Kidney (tissue), 14 donors: ENCODE data around the gene SURF6. TPM values are rescaled to one million over a fixed set of nuclear protein-coding genes. Genes with fewer than 3 reads are reported as not detected.

Experiments used
- DNase-seq, 5 donors: peaks; one replicate each; pipeline ENCODE4 v3.0.0-alpha.2; 2013 to 2020
- FAIRE-seq: peaks from 2 replicates; lab custom pipeline; 2012; peaks lifted over from hg19 to GRCh38; lab: Jason Lieb, UNC
- H3K27ac ChIP-seq, 2 donors: one replicate each; pipeline ENCODE4 v1.7.0; 2013; ENCODE audit warnings: low read depth in 2 of 2, low read length in 2 of 2, inconsistent platforms in 1 of 2
- H3K27me3 ChIP-seq: one replicate; pipeline ENCODE4 v1.7.1; 2013; ENCODE audit warnings: low read length, inconsistent platforms; ENCODE audit not compliant: control insufficient read depth, insufficient read depth
- H3K36me3 ChIP-seq, 3 donors: one replicate each; pipeline versions ENCODE4 v1.7.0 to v1.7.1; 2013; ENCODE audit warnings: low read length in 3 of 3, control low read depth in 1 of 3, inconsistent platforms in 1 of 3; ENCODE audit not compliant: insufficient read depth in 3 of 3, control insufficient read depth in 2 of 3
- H3K4me1 ChIP-seq, 3 donors: one replicate each; pipeline versions ENCODE4 v1.7.0 to v1.7.1; 2013; ENCODE audit warnings: low read length in 3 of 3, inconsistent platforms in 1 of 3, low read depth in 1 of 3; ENCODE audit not compliant: control insufficient read depth in 2 of 3, insufficient read depth in 2 of 3
- H3K4me3 ChIP-seq, 3 donors: one replicate each; pipeline versions ENCODE4 v1.7.0 to v1.8.1; 2013; ENCODE audit warnings: low read length in 3 of 3, control low read depth in 1 of 3, inconsistent platforms in 1 of 3
- H3K9ac ChIP-seq, 3 donors: one replicate each; pipeline versions ENCODE4 v1.7.0 to v1.7.1; 2013; ENCODE audit warnings: low read length in 3 of 3, control low read depth in 1 of 3, inconsistent platforms in 1 of 3
- H3K9me3 ChIP-seq, 3 donors: one replicate each; pipeline versions ENCODE4 v1.7.0 to v1.7.1; 2013; ENCODE audit warnings: low read length in 3 of 3, control low read depth in 1 of 3, inconsistent platforms in 1 of 3; ENCODE audit not compliant: control insufficient read depth in 2 of 3, insufficient read depth in 1 of 3
- CTCF ChIP-seq: IDR thresholded peaks from 3 replicates; pipeline ENCODE4 v1.5.1; 2012; ENCODE audit warnings: mild to moderate bottlenecking, moderate library complexity, borderline replicate concordance; ENCODE audit not compliant: insufficient read depth; ENCODE audit errors: extremely low read depth
- intact Hi-C: fragments of 100-400 bp; cut with DNase I; formaldehyde crosslinking; loops from one replicate; pipeline ENCODE4 v1.11.1; 2022
- polyA plus RNA-seq: library from polyadenylated mRNA; stranded (reverse); fragments of 350-450 nt; fragmentation: Illumina TruSeq; extraction: RNeasy Lipid Tissue Mini Kit (QIAGEN cat#74804); gene quantifications from one replicate; pipeline ENCODE4 v1.2.3, GENCODE V29; 2014; ENCODE audit warnings: low read depth, low replicate concordance; ENCODE audit not compliant: insufficient read depth
- total RNA-seq: library from RNA; stranded (reverse); fragmentation: NEBNext Ultra II Directional; extraction: Animal tissue kit (Norgen Biotek cat#: 25700); gene quantifications from one replicate; pipeline ENCODE4 v1.2.1, GENCODE V29; 2021
- donor health status: control.
- donor health status: control.
- donor health status: control.
- donor health status: control.
- donor health status: control.
- donor health status: DM: yes; HTN: yes; CAD: no.
- donor health status: Normal renal cell carcinoma (clear cell type).

The SURF6 gene
- total and polyA plus RNA-seq, 2 donors from 2014 or later, result 16.8 to 17.3 TPM

GRCh38 chr9:133290751-133291302 lies 45.2 kb downstream of the SURF6 start:
- no peak for FAIRE-seq

GRCh38 chr9:133286523-133286922 lies 49.5 kb downstream of the SURF6 start:
- Histone ChIP-seq H3K27me3 (no peaks in the 10 kb centered on the region), H3K36me3 (no peaks in the 10 kb centered on the region), H3K9ac (no peak overlapping the region), H3K27ac (no peak overlapping the region), H3K4me1 (no peaks in the 10 kb centered on the region), H3K9me3 (no peaks in the 10 kb centered on the region), H3K4me3 (no peak overlapping the region)
- DNase-seq (no peak), FAIRE-seq (no peak)
- intact Hi-C loops, result no loop called here
- TF ChIP-seq CTCF, result no peak

More at GRCh38 chr9:133290751-133291302, 45.2 kb downstream of the SURF6 start:
- no peaks in the 10 kb centered on the region for H3K4me1 ChIP-seq
- TF ChIP-seq CTCF, result no peak
- no peaks in the 10 kb centered on the region for H3K9me3 ChIP-seq
- H3K27me3 ChIP-seq, result no peaks in the 10 kb centered on the region
- intact Hi-C loops, result no loop called here
- no peak overlapping the region for H3K9ac ChIP-seq
- H3K27ac ChIP-seq, result no peak overlapping the region
- no peaks in the 10 kb centered on the region for H3K36me3 ChIP-seq
- no peak for DNase-seq
- H3K4me3 ChIP-seq, result no peak overlapping the region

- Histone ChIP-seq H3K9ac (no peak overlapping the region), H3K4me1 (no peaks in the 10 kb centered on the region), H3K9me3 (no peaks in the 10 kb centered on the region), H3K4me3 (no peak overlapping the region), H3K27me3 (no peaks in the 10 kb centered on the region), H3K27ac (no peak overlapping the region), H3K36me3 (no peaks in the 10 kb centered on the region)
- DNase-seq, result no peak
- TF ChIP-seq CTCF, result no peak
- no peak for FAIRE-seq
- intact Hi-C loops, result no loop called here
These were observed 50.7 kb downstream of the SURF6 start for GRCh38 chr9:133285252-133285775.
